Measurements from ENCODE around the gene HAUS5.
"Not testable (repeated sequence)": the region's sequence is repeated elsewhere in the genome, so short reads cannot be mapped to it uniquely, and the experiment has no call there.

Gene HAUS5, protein sequence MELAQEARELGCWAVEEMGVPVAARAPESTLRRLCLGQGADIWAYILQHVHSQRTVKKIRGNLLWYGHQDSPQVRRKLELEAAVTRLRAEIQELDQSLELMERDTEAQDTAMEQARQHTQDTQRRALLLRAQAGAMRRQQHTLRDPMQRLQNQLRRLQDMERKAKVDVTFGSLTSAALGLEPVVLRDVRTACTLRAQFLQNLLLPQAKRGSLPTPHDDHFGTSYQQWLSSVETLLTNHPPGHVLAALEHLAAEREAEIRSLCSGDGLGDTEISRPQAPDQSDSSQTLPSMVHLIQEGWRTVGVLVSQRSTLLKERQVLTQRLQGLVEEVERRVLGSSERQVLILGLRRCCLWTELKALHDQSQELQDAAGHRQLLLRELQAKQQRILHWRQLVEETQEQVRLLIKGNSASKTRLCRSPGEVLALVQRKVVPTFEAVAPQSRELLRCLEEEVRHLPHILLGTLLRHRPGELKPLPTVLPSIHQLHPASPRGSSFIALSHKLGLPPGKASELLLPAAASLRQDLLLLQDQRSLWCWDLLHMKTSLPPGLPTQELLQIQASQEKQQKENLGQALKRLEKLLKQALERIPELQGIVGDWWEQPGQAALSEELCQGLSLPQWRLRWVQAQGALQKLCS

DNA sequence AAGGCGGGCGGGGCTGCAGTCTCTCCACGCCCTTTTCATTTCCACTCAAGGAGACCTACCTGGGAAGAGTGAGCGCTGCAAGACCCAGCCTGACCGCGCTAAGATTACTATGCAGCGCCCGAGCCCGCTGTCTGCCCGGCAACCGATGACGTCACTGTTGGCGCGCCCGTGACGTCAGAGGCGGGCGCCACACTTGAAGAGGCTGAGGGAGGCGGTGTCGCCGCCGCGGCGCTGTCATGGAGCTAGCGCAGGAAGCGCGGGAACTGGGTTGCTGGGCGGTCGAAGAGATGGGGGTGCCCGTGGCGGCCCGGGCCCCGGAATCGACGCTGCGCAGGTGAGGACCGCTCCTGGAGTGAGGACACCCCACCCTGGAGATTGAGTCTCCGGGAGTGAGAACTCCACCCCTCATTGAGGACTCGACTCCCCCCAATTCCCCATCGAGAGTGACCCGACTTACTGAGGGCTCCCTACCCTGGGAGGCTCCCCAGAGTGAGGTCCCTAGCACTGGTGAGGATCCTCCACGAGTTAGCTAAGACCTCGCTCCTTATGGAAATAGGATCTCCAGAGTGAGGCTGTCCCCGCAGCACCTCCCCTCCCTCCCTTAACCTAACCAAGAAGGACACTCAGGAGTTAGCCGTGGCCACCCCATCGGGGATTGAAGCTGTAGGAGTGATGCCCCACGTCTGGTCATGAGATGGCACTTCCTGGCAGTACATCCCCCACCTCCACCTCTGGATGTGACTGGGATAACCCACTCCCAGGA, at the start of gene HAUS5:
Gene HAUS5, plus strand, starts transcription at position 177 of the 763 bp plus-strand sequence. Its CDS starts 60 bp downstream, at position 237.
- DNase-seq (ENCODE audit: low spot score): peak; percentile 95

- no peak for DNase-seq (ENCODE audit: low spot score)
These were observed 49.8 kb upstream of the HAUS5 start for GRCh38 chr19:35562776-35563175.

- DNase-seq (ENCODE audit: low spot score): no peak
These were observed 49.2 kb upstream of the HAUS5 start, which contains the start of gene ATP4A for GRCh38 chr19:35563207-35563829. ATP4A (minus strand) TSS chr19:35563658; CDS start chr19:35563629, 29 bp downstream.

DNA sequence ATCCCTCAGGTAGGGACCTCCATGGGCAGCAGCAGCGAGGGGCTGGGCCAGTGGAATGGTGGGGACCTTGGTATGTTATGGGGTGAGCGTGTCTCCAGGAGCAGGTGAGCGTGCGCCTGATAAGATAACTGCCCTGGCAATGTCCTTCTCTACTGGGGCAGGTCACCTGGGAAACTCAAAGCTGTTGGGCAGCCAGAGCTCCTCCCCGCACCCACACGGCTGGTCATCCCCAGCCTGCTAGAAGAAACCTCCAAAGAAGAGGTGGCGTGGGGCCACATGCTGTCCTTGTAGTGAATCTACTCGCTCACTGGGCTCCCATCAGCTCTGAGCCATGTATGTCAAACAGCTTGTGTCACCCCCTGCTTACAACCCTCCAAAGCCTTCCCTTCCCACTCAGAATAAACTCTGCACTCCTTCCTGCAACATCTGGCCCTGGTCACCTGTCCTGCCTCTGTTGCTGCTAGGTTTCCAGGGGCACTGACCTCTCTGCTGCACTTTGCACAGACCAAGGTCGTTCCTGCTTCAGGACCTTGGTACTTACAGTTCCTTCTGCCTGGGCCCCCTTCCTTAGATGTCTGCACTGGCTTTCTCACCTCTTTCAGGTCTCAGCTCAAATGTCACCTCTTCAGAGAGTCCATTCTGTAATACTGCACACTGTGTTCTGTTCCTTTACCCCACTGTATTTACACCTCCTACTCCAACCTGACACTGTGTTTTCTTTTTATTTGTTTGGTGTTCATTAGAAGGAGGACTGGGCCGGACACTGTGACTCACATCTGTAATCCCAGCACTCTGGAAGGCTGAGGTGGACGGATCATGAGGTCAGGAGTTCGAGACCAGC, 47.3 kb upstream of the HAUS5 start:
- DNase-seq (ENCODE audit: low spot score): no peak

- DNase-seq (ENCODE audit: low spot score): no peak
These were observed 45.8 kb upstream of the HAUS5 start for GRCh38 chr19:35566738-35567137.

GRCh38 chr19:35569281-35569781, 43.2 kb upstream of the HAUS5 start:
- DNase-seq (ENCODE audit: low spot score): no peak

GRCh38 chr19:35571406-35571965, 41.0 kb upstream of the HAUS5 start:
- DNase-seq (ENCODE audit: low spot score): no peak

DNA sequence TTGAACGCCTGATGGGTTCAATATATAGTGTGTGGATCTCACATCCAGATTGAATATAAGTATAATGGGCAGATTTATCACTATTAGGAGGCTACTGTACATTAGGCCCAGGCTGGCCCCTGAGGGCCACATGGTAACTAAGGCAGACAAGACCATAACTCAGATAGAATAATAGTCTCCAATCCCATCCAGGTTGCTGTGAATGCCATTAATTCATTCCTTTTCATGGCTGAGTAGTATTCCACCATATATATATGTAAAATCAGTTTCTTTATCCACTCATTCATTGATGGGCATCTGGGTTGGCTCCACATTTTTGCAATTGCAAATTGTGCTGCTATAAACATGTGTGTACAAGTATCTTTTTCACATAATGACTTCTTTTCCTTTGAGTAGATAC, 34.6 kb upstream of the HAUS5 start:
- no peak for DNase-seq (ENCODE audit: low spot score)

DNA sequence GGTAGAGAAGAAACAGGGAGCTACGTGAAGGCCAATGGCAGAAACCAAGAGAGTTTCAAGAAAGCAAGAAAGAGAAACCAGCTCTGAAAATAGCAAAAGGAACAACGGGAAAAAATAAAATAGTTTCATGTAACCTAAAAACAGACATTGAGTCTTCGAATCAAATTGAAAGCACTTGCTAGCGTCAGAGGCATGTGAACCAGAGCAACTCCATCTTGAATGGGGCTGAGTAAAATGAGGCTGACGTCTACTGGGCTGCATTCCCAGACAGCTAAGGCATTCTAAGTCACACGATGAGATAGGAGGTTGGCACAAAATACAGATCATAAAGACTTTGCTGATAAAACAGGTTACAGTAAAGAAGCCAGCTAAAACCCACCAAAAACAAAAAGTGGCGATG, 33.8 kb upstream of the HAUS5 start:
- no peak for DNase-seq (ENCODE audit: low spot score)

DNA sequence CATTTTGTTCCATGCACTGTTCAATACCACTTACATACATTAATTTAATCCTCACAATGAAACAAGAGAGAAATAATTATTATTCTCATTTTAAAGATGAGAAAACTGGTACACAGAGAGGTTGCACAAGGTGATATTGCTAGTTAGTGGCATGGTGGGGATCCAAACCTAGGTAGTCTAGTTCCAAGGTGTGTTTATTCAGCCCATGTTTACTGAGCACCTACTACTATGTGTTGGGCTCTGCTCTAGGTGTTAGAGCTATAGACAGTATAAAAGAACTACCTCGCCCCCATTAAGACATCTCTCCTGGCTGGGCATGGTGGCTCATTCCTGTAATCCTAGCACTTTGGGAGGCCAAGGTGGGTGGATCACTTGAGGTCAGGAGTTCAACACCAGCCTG, 29.8 kb upstream of the HAUS5 start:
- DNase-seq (ENCODE audit: low spot score): no peak

DNA sequence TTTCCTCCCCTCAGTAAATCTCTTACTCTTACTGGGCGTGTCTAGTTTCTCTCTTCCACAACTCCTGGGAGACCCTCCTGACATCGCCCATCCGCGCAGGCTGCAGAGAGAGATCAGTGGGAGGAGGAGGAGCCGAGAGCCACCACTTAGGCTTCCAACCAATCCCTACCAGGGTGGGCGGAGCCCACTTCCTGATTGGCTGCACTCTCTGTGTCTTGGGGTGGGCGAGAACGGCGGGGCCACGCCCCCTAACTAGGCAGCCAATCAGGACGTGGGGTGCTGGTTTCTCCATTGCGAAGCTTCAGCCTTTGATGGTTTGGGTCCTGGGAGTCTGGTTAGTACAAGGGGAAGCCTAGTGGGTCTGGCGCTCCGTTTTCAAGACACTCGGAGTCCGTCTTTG, 26.7 kb upstream of the HAUS5 start, which contains the start of gene PMIS2:
Gene PMIS2, plus strand, starts transcription at position 326 of the 400 bp plus-strand sequence. CDS start 87 bp downstream, outside the sequence.
- no peak for DNase-seq (ENCODE audit: low spot score)

GRCh38 chr19:35587321-35587720, 25.2 kb upstream of the HAUS5 start:
- DNase-seq (ENCODE audit: low spot score): no peak

GRCh38 chr19:35590875-35591274, 21.7 kb upstream of the HAUS5 start:
- DNase-seq (ENCODE audit: low spot score): no peak

DNA sequence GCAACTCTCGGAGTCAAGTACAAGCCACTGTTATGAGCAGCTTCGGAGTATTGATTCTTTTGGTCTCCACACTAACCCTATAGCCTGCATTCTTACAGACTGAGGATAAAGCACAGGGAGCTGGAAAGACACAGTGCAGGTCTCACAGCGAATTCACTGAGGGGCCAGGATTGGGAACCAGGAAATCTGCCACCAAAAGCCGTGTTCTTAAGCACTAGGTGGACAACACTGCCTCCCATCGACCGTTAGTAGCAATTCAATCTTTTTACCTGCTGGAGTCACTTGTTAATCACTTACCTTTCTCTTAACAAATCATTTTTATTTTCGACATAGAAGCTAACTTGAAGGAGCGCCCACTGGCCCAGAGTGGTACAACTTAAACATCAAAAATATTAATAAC, 20.3 kb upstream of the HAUS5 start:
- DNase-seq (ENCODE audit: low spot score): peak; percentile 49

DNA sequence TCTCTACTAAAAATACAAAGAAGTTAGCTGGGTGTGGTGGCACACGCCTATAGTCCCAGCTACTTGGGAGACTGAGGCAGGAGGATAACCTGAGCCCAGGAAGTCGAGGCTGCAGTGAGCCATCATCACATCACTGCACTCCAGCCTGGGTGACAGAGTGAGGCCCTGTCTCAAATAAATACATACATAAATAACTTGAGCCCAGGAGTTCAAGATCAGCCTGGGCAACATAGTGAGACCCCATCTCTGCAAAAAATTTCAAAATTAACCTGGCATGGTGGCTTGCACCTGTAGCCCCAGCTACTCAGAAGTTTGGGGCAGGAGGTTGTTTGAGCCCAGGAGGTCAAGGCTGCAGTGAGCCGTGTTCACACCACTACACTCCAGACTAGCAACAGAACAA, 17.5 kb upstream of the HAUS5 start:
- not testable (repeated sequence) for DNase-seq (ENCODE audit: low spot score)

DNA sequence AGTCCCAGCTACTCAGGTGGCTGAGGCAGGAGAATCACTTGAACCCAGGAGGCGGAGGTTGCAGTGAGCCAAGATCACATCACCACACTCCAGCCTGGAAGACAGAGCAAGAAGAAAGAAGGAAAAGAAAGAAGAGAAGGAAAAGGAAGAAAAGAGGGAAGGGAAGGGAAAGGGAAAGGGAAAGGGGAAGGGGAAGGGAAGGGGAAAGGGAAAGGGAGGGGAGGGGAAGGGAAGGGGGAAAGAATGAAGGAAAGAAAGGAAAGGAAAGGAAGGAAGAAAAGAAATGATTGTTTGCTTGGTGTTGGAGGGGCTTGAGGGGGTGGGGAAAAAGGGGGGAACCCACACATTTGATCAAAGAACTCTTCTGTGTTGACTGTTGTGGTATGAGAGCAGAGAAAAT, 16.6 kb upstream of the HAUS5 start:
- DNase-seq (ENCODE audit: low spot score): no peak

DNA sequence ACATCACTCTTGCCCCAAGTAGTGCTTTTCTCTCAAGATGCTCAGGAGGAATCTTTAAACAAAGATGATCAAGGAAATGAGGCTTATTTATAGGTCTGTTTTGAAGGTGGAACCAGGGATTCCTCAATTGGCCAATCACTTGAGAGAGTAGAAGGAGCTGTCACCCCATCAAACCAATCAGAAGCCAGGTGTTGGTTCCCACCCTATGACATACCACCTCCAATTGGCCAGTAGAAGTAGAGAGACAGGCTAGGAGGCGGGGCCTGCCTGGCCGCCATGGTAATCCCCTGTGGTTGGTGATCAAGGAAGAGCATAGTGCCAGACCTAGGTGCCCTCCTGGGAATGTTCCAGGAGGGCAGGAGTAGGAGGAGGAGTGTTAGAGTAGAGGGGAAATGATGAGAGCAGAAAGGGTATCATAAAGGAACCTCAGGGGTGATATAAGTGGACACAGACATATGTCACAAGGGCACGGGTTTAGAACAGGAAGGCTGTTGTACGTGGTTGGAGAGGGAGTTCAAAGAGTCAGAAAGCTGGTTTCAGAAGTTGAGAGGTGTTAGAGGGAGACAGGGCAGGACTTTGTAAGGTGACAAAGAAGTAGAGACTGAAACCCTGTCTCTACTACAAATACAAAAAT, 16.1 kb upstream of the HAUS5 start:
- DNase-seq (ENCODE audit: low spot score): peak; percentile 84

DNA sequence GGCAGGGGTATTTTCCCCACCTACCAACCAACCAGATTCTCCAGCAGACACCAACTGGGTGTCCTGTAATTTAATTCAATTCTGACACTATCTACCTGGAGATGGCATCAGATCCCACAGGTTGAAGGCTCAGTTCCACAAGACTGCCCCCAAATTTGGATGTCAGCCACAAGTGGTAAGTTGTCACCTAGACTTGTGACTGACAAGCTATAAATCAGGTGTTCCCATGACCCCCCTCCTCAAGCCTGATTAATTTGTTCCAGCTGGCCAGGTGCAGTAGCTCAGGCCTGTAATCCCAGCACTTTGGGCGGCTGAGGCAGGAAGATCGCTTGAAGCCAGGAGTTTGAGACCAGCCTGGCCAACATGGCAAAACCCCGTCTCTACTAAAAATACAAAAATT, 10.6 kb upstream of the HAUS5 start:
- DNase-seq (ENCODE audit: low spot score): no peak

DNA sequence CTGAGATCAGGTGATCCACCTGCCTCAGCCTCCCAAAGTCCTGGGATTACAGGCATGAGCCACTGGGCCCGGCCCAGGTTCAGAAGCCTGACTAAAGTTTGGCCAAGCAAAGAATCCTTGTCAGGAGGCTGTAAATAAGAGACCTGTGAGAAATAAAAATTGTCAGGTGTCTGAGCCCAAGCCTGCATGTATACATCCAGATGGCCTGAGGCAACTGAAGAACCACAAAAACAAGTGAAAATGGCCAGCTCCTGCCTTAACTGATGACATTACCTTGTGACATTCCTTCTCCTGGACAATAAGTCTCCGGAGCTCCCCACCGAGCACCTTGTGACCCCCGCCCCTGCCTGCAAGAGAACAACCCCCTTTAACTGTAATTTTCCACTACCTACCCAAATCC, 8.1 kb upstream of the HAUS5 start:
- DNase-seq (ENCODE audit: low spot score): peak; percentile 61

GRCh38 chr19:35607170-35607569, 5.4 kb upstream of the HAUS5 start:
- DNase-seq (ENCODE audit: low spot score): not testable (repeated sequence)

Measured in SW480 (cell line).